Activated gamma-delta T cell treated with anti-CD3 and anti-CD28 coated beads, Interleukin-2, amount 50 U/mL, for 16 hours (primary cell): ENCODE measurements around the gene TEX261.

Experiments used
- DNase-seq: peaks from one replicate; pipeline ENCODE4 v3.0.0-alpha.2; 2020; ENCODE audit warnings: low read depth

TEX261 gene

GRCh38 chr2:70936979-70937811, 57.5 kb downstream of the TEX261 start:
- no peak for DNase-seq

- no peak for DNase-seq
Observed at GRCh38 chr2:70936165-70936978, 58.3 kb downstream of the TEX261 start.
